ENCODE measurements around the gene STAT5B. TPM values are rescaled to one million over a fixed set of nuclear protein-coding genes. Genes with fewer than 3 reads are reported as not detected.

Gene STAT5B
- polyA plus RNA-seq, 1 donor (not counting 4 experiments of a cell fraction or from before 2014, with no cell fraction given) = 16.1 TPM

GRCh38 chr17:42160531-42160910, 115.7 kb downstream of the STAT5B start:
- no peak for FAIRE-seq
- H3K27ac ChIP-seq (ENCODE audit: control insufficient read depth, insufficient read depth, low read length) = no peak overlapping the region

DNA sequence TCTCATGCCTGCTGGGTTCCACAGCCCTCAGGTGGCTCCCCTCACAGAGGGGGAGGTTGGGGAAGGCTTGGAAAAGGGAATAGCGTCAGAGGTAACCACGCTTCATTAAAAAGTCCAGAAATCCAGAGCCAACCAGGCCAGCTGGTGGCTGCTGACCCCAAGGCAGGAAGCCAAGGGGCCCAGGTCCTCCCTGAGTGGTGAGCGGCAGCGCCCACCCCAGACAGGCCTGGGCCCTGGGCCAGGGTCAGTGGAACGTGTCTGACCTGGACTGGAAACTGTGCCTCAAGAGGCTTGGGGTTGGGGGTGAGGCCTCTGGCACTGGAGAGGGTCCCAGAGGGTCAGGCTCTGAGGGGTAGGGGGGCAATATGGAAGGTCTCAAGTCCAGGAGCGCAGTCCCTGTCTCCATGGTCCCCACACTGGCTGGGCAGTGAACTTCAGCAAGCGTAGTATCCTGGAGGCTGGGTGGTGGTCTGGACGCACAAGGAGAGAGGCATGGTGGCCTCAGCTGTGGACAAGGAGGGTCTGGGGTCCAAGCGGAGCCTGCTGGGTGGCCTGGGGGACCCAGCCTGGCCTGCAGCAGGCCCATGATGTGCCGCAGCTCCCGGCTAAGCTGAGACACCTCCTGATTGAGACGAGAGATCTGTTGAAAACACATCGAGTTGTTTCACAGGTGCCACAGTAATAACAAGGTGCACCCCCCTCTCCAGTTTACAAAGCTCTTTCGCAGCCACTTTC, 116.2 kb downstream of the STAT5B start:
- H3K9me3 ChIP-seq (ENCODE audit: control insufficient read depth, low read depth, low read length) = no peaks in the 10 kb centered on the region
- no peaks in the 10 kb centered on the region for H3K9me1 ChIP-seq (ENCODE audit: control insufficient read depth, extremely low read depth, insufficient read depth, low read length)
- no peak for DNase-seq (ENCODE audit: low read depth, low spot score)
- no peak overlapping the region for H3K4me2 ChIP-seq (ENCODE audit: control insufficient read depth, extremely low read depth, insufficient read depth, low read depth, low read length)
- no peaks in the 10 kb centered on the region for H4K20me1 ChIP-seq (ENCODE audit: control insufficient read depth, extremely low read depth, insufficient read depth, low read length)
- no peak for FAIRE-seq
- no peaks in the 10 kb centered on the region for H3K27me3 ChIP-seq (ENCODE audit: control insufficient read depth, extremely low read depth, insufficient read depth, low read length)
- no peak overlapping the region for H2AFZ ChIP-seq (ENCODE audit: control insufficient read depth, low read length)
- no peak overlapping the region for H3K9ac ChIP-seq (ENCODE audit: control insufficient read depth, extremely low read depth, insufficient read depth, low read length)
- no peaks in the 10 kb centered on the region for H3K36me3 ChIP-seq (ENCODE audit: control insufficient read depth in 2 of 2, extremely low read depth in 1 of 2, insufficient read depth in 2 of 2, low read length in 2 of 2)
- TF ChIP-seq EZH2 (IDR thresholded peaks at IDR 0.05; ENCODE audit: low read length) (no peak), CTCF (optimal IDR thresholded peaks at IDR 0.05 in 1 of 3, IDR thresholded peaks at IDR 0.05 in 1 of 3, conservative IDR thresholded peaks at IDR 0.05 in 1 of 3; ENCODE audit: extremely low read depth in 1 of 3, insufficient read depth in 2 of 3, low read length in 3 of 3) (no peak)
- no peak overlapping the region for H3K27ac ChIP-seq (ENCODE audit: control insufficient read depth, insufficient read depth, low read length)
- no peak overlapping the region for H3K4me3 ChIP-seq (ENCODE audit: control insufficient read depth in 2 of 3, extremely low read depth in 1 of 3, insufficient read depth in 2 of 3, low read depth in 1 of 3, low read length in 3 of 3)
- H3K4me1 ChIP-seq (ENCODE audit: control insufficient read depth, extremely low read depth, insufficient read depth, low read length) = peaks cover 6% of the 10 kb centered on the region
- dilution Hi-C loops (cut with MboI; ENCODE audit: extremely low pct_ligation_motif_present, low sequenced_read_pairs) = no loop called here
- no peaks in the 10 kb centered on the region for H3K79me2 ChIP-seq (ENCODE audit: control insufficient read depth, insufficient read depth, low read length)

More at GRCh38 chr17:42160531-42160910, 115.7 kb downstream of the STAT5B start:
- H3K4me3 ChIP-seq (ENCODE audit: control insufficient read depth in 2 of 3, extremely low read depth in 1 of 3, insufficient read depth in 2 of 3, low read depth in 1 of 3, low read length in 3 of 3) = no peak overlapping the region
- TF ChIP-seq EZH2 (IDR thresholded peaks at IDR 0.05; ENCODE audit: low read length) (no peak), CTCF (optimal IDR thresholded peaks at IDR 0.05 in 1 of 3, IDR thresholded peaks at IDR 0.05 in 1 of 3, conservative IDR thresholded peaks at IDR 0.05 in 1 of 3; ENCODE audit: extremely low read depth in 1 of 3, insufficient read depth in 2 of 3, low read length in 3 of 3) (no peak)
- DNase-seq (ENCODE audit: low read depth, low spot score) = no peak
- dilution Hi-C loops (cut with MboI; ENCODE audit: extremely low pct_ligation_motif_present, low sequenced_read_pairs) = no loop called here
- H3K9me1 ChIP-seq (ENCODE audit: control insufficient read depth, extremely low read depth, insufficient read depth, low read length) = no peaks in the 10 kb centered on the region
- H3K4me1 ChIP-seq (ENCODE audit: control insufficient read depth, extremely low read depth, insufficient read depth, low read length) = peaks cover 5% of the 10 kb centered on the region
- no peaks in the 10 kb centered on the region for H3K27me3 ChIP-seq (ENCODE audit: control insufficient read depth, extremely low read depth, insufficient read depth, low read length)
- H2AFZ ChIP-seq (ENCODE audit: control insufficient read depth, low read length) = no peak overlapping the region
- H3K9me3 ChIP-seq (ENCODE audit: control insufficient read depth, low read depth, low read length) = no peaks in the 10 kb centered on the region
- H4K20me1 ChIP-seq (ENCODE audit: control insufficient read depth, extremely low read depth, insufficient read depth, low read length) = no peaks in the 10 kb centered on the region
- H3K79me2 ChIP-seq (ENCODE audit: control insufficient read depth, insufficient read depth, low read length) = no peaks in the 10 kb centered on the region
- H3K9ac ChIP-seq (ENCODE audit: control insufficient read depth, extremely low read depth, insufficient read depth, low read length) = no peak overlapping the region
- no peaks in the 10 kb centered on the region for H3K36me3 ChIP-seq (ENCODE audit: control insufficient read depth in 2 of 2, extremely low read depth in 1 of 2, insufficient read depth in 2 of 2, low read length in 2 of 2)
- H3K4me2 ChIP-seq (ENCODE audit: control insufficient read depth, extremely low read depth, insufficient read depth, low read depth, low read length) = no peak overlapping the region

Measured in keratinocyte (primary cell).